ENCODE data around the gene METTL27. TPM values are rescaled to one million over a fixed set of nuclear protein-coding genes. Genes with fewer than 3 reads are reported as not detected.

METTL27 gene
- total and polyA plus RNA-seq, 2 of the 8 experiments (the other 6 are each of a cell fraction or from before 2014, with no cell fraction given), result 6.2 to 12.0 TPM

- Histone ChIP-seq H3K4me1 (replicated peaks in 1 of 4; ENCODE audit: control insufficient read depth in 3 of 4, insufficient read depth in 4 of 4, low read length in 3 of 4) (peaks cover 3 to 21% (median 14%) of the 10 kb centered on the region in 4 experiments), H2BK15ac (ENCODE audit: low read length) (0 out of 2 replicates have a peak overlapping the region, but pooled peaks have one; percentile 72), H2AFZ (ENCODE audit: low read length) (no peak overlapping the region; the same call in 1 of the 2 replicates), H2BK12ac (ENCODE audit: low read depth, low read length) (no peak overlapping the region), H2AK5ac (ENCODE audit: low read depth, low read length) (no peak overlapping the region), H3K56ac (replicated peaks; ENCODE audit: insufficient read length, low read depth, low read length) (no peak overlapping the region), H3K4ac (replicated peaks; ENCODE audit: insufficient read length, low read depth, low read length) (no peak overlapping the region), H3K79me2 (ENCODE audit: control insufficient read depth in 1 of 2, insufficient read depth in 2 of 2, low read length in 2 of 2) (no peaks in the 10 kb centered on the region), H3K23ac (ENCODE audit: insufficient read length) (no peak overlapping the region), H3K79me1 (ENCODE audit: low read depth, low read length) (no peaks in the 10 kb centered on the region), H2BK120ac (replicated peaks; ENCODE audit: low read depth, low read length) (no peak overlapping the region), H3K27me3 (replicated peaks in 1 of 4; ENCODE audit: control insufficient read depth in 3 of 4, extremely low read depth in 1 of 4, insufficient read depth in 3 of 4, low read length in 3 of 4) (no peaks in the 10 kb centered on the region), H4K8ac (ENCODE audit: extremely low read depth, insufficient read depth, low read length) (no peak overlapping the region; the same call in none of the 2 replicates), H4K20me1 (replicated peaks in 1 of 2; ENCODE audit: control insufficient read depth in 1 of 2, insufficient read depth in 2 of 2, low read length in 2 of 2) (no peaks in the 10 kb centered on the region), H2BK5ac (ENCODE audit: low read depth, low read length) (no peak overlapping the region), H3K4me3 (ENCODE audit: extremely low read depth in 1 of 4, insufficient read depth in 2 of 4, low read depth in 3 of 4, low read length in 4 of 4) (no peak overlapping the region), H3K4me2 (ENCODE audit: insufficient read depth in 1 of 2, low read depth in 2 of 2, low read length in 2 of 2) (no peak overlapping the region), H3K9me3 (ENCODE audit: insufficient read depth in 2 of 2, low read depth in 1 of 2, low read length in 1 of 2) (no peaks in the 10 kb centered on the region), H4K91ac (replicated peaks; ENCODE audit: insufficient read length, low read length) (no peak overlapping the region), H3K18ac (ENCODE audit: extremely low read depth, low read length) (0 out of 2 replicates have a peak overlapping the region, but pooled peaks have one; percentile 32), H3K36me3 (ENCODE audit: control insufficient read depth in 2 of 4, insufficient read depth in 4 of 4, low read length in 3 of 4) (no peaks in the 10 kb centered on the region), H3K9ac (replicated peaks in 1 of 4; ENCODE audit: extremely low read depth in 1 of 4, low read depth in 3 of 4, low read length in 3 of 4) (peak overlapping the region in 1 of 4 experiments; percentile 30; a peak in 1 of 7 replicates), H4K5ac (ENCODE audit: insufficient read length, low read depth, low read length) (no peak overlapping the region), H3K23me2 (ENCODE audit: low read depth, low read length) (peaks cover 9% of the 10 kb centered on the region; the same call in 1 of the 2 replicates), H2BK20ac (ENCODE audit: low read length) (no peak overlapping the region), H3K14ac (ENCODE audit: insufficient read length) (no peak overlapping the region), H3K27ac (ENCODE audit: low read depth, low read length) (no peak overlapping the region)
- POLR2A ChIA-PET (ENCODE audit: partially characterized antibody), result no interaction called here
- DNase-seq (ENCODE audit: low read depth in 1 of 2, low spot score in 2 of 2) (no peak), FAIRE-seq (no peak)
- CTCF ChIA-PET (ENCODE audit: partially characterized antibody), result interaction anchor here (0.6 to 1.6 kb wide), 6 partner anchors 77 to 194 kb away, joined by 3 to 10 read pairs (median 3); no protein-coding TSS in a partner anchor
- 81% methylated on average over 20 of the region's 20 CpGs; no CpG with 5 or more reads in 1 of the 2 experiments for WGBS, 2 experiments (ENCODE audit: extremely low coverage in 1 of 2, insufficient coverage in 1 of 2, insufficient read length in 1 of 2, insufficient replicate concordance in 2 of 2, low coverage in 1 of 2, low lambda C conversion rate in 2 of 2, missing lambda C conversion rate in 1 of 2)
- TF ChIP-seq CBX8 (IDR thresholded peaks at IDR 0.05; ENCODE audit: borderline replicate concordance, low read depth, low read length) (no peak), GABPA (IDR thresholded peaks at IDR 0.05; ENCODE audit: borderline replicate concordance, insufficient read depth, low read length) (no peak), USF2 (IDR thresholded peaks at IDR 0.05; ENCODE audit: low read length) (no peak), RFX5 (IDR thresholded peaks at IDR 0.05; ENCODE audit: borderline replicate concordance, low read depth, low read length) (no peak), CTCF (IDR thresholded peaks at IDR 0.05; ENCODE audit: control extremely low read depth in 1 of 3, insufficient read depth in 1 of 3, low read depth in 1 of 3, low read length in 3 of 3) (no peak), TCF12 (IDR thresholded peaks at IDR 0.05; ENCODE audit: low read depth, low read length) (no peak), POLR2A (IDR thresholded peaks at IDR 0.05; ENCODE audit: control extremely low read depth in 1 of 2, low read depth in 2 of 2, low read length in 2 of 2) (no peak)
These were observed 29.1 kb upstream of the METTL27 start for GRCh38 chr7:73871163-73872011.

Data from H1 (cell line).